Left ventricle myocardium superior (tissue), 1 donor: ENCODE data around the gene ZNF660. TPM values are rescaled to one million over a fixed set of nuclear protein-coding genes. Genes with fewer than 3 reads are reported as not detected.
A peak's percentile ranks its signal among the peaks of the same experiment; 100 is the strongest.
"Not testable (repeated sequence)": the region's sequence is repeated elsewhere in the genome, so short reads cannot be mapped to it uniquely, and the experiment has no call there.

Experiments
- ATAC-seq: fragments of 200-7000 bp; cut with Tn5 transposase; one replicate; pipeline ENCODE4 v1.9.1; 2020; ENCODE audit warnings: mild to moderate bottlenecking, moderate library complexity
- DNase-seq: peaks from one replicate; pipeline ENCODE4 v3.0.0-alpha.2; 2020
- intact Hi-C: fragments of 100-400 bp; cut with micrococcal nuclease; formaldehyde crosslinking; loops from one replicate; pipeline ENCODE4 v1.11.0; 2022
- long read RNA-seq: library from polyadenylated mRNA; unstranded; transcript quantifications from one replicate; pipeline ENCODE4 v2.0.0, GENCODE V29; 2021
- total RNA-seq: library from RNA; stranded (reverse); fragmentation: NEBNext Ultra II Directional; extraction: Animal tissue kit (Norgen Biotek cat#: 25700); gene quantifications from one replicate; pipeline ENCODE4 v1.2.1, GENCODE V29; 2021
- donor health status: DM: no; HTN: yes; CAD: no; lungs with severe emphysema.

The ZNF660 gene
- 0.92 TPM for total RNA-seq
- long read RNA-seq, full-length matches to known transcripts, result 1 of 1 reads
- long read RNA-seq, partial matches to known transcripts, result 0 of 1 reads
- long read RNA-seq, other reads (novel, unspliced or antisense), result 0 of 1 reads

GRCh38 chr3:44584646-44585501 lies at the start of gene ZNF660:
TSS of gene ZNF660 (plus strand) at chr3:44584964. CDS start at chr3:44594194, 9,230 bp downstream.
- peak; percentile 97 for ATAC-seq
- intact Hi-C loops, result no loop called here
- DNase-seq, result peak; percentile 69

DNA sequence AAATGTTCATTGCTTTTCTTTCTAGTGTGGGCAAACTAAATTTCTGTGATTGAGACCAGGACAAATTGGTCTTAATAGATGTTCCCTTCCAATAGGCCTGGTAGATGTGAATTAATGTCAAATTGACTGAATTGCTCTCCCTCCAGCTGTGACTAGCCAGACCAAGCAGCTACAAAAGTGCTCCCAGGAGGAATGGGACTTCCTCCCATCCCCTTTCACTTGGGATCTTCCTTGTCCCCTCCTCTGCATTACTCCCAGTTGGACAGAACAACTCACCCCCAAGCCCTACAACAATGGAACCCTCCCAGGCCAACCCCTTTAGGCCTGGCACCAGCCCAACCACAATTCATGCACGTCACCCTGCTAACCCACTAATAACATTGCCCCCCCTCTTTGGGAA lies 49.4 kb upstream of the ZNF660 start:
- ATAC-seq (no peak), DNase-seq (no peak)
- intact Hi-C loops, result no loop called here

DNA sequence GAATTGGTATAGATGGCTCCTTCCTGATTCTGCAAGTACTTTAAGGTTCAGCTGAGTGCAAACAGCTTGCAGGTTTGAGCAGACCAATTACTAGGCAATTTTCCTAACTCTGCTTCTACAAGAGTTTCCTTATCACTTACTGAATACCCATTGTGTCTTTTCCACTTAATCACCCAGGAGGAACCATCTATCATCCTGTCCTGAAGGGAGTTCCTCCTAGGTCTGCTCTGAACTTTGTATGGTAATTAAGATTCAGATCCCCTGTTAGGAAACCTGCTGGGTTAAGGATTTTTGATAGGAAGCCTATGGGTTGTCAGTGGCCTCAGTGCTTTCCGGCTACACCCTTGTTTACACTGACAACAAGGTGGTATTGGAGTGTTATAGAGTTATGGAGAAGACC lies 40.0 kb upstream of the ZNF660 start:
- intact Hi-C loops, ATAC-seq: not testable (repeated sequence)

GRCh38 chr3:44554626-44555592 lies 29.9 kb upstream of the ZNF660 start, which contains the start of gene ZKSCAN7:
TSS of gene ZKSCAN7 (plus strand) at chr3:44555193. CDS start at chr3:44557048, 1,855 bp downstream.
- DNase-seq (peak; percentile 73), ATAC-seq (peak; percentile 91)
- intact Hi-C loops, result no loop called here

More for the DNA sequence above, 40.0 kb upstream of the ZNF660 start:
- not testable (repeated sequence) for DNase-seq

DNA sequence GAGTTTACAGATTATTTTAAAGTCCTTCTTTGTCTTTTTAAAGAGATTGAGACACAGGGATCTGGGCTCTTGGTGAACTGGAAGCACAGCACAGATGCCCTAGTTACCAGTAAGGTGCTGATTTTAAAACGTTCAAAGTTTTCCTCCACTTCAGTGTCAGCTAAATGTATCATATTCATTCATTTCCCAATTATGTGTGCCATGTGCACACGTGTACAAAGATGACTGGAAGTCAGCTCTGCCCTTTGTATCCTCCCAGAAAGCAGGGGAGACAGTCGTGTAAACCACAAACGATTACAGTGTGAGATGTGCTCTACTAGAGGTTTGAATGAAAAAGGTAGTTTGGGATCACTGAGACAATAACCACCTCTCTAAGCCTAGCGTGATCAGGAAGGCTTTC lies 29.0 kb upstream of the ZNF660 start:
- intact Hi-C loops, result no loop called here
- no peak for DNase-seq
- no peak for ATAC-seq

GRCh38 chr3:44557074-44557473 lies 27.7 kb upstream of the ZNF660 start:
- intact Hi-C loops, result no loop called here
- DNase-seq (no peak), ATAC-seq (no peak)

- intact Hi-C loops, result no loop called here
- DNase-seq, result no peak
These were observed 23.7 kb upstream of the ZNF660 start for GRCh38 chr3:44561076-44561475.

GRCh38 chr3:44562147-44562546 lies 22.6 kb upstream of the ZNF660 start:
- ATAC-seq (no peak), DNase-seq (no peak)
- intact Hi-C loops, result no loop called here

More at GRCh38 chr3:44561076-44561475, 23.7 kb upstream of the ZNF660 start:
- ATAC-seq, result no peak

GRCh38 chr3:44568561-44568960 lies 16.2 kb upstream of the ZNF660 start:
- intact Hi-C loops, result no loop called here
- no peak for ATAC-seq
- DNase-seq, result no peak

DNA sequence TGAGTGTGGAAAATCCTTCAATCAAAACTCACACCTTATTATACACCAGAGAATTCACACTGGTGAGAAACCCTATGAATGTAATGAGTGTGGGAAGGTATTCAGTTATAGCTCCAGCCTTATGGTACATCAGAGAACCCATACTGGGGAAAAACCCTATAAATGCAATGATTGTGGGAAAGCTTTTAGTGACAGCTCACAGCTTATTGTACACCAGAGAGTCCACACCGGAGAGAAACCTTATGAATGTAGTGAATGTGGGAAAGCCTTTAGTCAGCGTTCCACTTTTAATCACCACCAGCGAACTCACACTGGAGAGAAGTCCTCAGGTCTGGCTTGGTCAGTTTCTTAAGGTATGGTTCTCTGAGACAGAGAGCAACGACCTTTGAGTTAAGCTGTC lies 13.7 kb upstream of the ZNF660 start:
- intact Hi-C loops, result no loop called here
- ATAC-seq (no peak), DNase-seq (no peak)

GRCh38 chr3:44576613-44577012 lies 8.2 kb upstream of the ZNF660 start:
- DNase-seq (no peak), ATAC-seq (no peak)
- intact Hi-C loops, result no loop called here

GRCh38 chr3:44577354-44577952 lies 7.3 kb upstream of the ZNF660 start:
- not testable (repeated sequence) for DNase-seq, ATAC-seq

DNA sequence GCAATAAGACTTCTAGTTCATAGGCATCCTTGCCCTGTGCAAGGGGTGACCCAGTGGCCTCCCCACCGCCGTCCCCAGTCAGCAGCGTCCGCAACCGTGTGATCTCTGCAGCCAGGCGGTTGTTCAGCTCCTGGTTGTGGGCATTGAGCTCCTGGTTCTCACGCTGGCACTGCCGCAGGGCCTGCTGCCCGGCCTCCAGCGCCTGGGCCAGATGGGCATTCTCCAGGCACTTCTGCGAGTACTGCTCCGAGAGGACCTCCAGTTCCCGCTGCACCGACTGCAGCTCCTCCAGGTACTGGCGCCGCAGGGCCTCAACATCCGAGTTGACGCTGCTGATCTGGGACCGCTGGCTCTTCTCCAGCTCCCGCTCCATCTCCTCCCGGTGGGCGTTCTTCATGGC lies 6.4 kb upstream of the ZNF660 start:
- DNase-seq, intact Hi-C loops, ATAC-seq: not testable (repeated sequence)

More at GRCh38 chr3:44577354-44577952, 7.3 kb upstream of the ZNF660 start:
- intact Hi-C loops, result not testable (repeated sequence)

GRCh38 chr3:44578924-44579515 lies 5.7 kb upstream of the ZNF660 start:
- intact Hi-C loops, ATAC-seq, DNase-seq: not testable (repeated sequence)

DNA sequence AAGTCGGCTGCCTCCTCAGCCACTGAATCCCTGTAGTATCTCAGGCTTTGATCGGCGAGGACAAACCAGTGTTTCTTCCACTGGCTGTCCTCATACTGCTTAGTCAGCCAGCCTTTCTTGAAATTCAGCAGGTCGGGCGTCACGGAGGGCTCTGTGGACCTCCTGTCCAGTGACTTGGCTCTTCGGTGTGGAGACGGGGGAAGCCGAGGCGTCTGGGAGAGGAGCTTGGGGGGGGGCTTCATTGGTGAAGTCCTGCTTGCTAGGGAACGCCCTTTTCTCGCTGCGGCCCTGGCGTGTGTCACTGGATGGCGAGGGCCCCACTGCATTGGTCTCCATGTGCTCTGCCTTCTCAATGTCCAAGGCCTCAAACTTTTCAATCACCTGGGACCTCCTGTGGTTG lies 5.0 kb upstream of the ZNF660 start:
- ATAC-seq, DNase-seq, intact Hi-C loops: not testable (repeated sequence)

DNA sequence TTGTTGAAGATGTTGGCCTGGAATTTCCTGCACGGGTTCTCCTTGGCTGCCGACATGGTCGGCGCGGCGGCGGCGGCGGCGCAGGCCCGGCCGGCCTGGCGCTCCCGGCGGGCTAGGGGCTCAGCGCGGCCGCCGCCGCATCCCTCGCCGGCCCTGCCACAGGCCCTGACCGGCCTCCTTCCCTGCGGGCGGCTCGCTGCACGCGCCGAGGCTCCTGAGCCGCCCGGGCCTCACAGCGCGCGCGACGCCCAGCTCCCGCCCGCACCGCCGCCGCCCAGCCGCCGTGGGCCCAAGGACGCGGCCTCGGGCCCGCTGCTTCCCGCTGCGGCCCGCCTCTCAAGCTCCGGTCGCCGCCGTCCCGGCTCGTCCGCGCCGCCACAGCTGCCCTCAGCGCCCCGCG lies 3.8 kb upstream of the ZNF660 start:
- ATAC-seq, intact Hi-C loops, DNase-seq: not testable (repeated sequence)

GRCh38 chr3:44596621-44597020 lies 11.9 kb downstream of the ZNF660 start:
- no peak for DNase-seq
- intact Hi-C loops, result no loop called here
- no peak for ATAC-seq

DNA sequence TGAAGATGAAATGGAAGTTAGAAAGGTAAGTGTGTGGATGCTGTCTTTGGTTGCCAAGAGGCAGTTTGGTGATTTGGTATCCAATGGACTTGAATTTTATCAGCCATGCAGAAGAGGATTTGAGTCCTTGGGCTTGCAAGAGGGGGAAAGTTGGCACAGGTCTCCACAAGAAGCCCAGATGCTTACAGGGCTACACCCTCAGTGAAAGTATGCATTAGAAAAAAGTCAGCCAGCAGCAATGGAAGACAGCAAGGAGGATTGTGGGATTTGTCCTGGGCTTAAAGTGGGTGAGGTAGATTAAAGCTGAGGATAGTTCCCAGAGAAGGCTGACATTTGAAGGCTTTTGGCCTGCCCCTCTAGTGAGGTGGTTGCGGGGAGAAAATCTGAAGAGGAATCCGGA lies 17.0 kb downstream of the ZNF660 start:
- DNase-seq (no peak), ATAC-seq (no peak)
- intact Hi-C loops, result no loop called here

- intact Hi-C loops, result no loop called here
- no peak for ATAC-seq
- no peak for DNase-seq
These were observed 27.9 kb downstream of the ZNF660 start for GRCh38 chr3:44612678-44613077.
